ENCODE results near the gene GTPBP10.
"Not testable (repeated sequence)": the region's sequence is repeated elsewhere in the genome, so short reads cannot be mapped to it uniquely, and the experiment has no call there.

Gene GTPBP10, protein sequence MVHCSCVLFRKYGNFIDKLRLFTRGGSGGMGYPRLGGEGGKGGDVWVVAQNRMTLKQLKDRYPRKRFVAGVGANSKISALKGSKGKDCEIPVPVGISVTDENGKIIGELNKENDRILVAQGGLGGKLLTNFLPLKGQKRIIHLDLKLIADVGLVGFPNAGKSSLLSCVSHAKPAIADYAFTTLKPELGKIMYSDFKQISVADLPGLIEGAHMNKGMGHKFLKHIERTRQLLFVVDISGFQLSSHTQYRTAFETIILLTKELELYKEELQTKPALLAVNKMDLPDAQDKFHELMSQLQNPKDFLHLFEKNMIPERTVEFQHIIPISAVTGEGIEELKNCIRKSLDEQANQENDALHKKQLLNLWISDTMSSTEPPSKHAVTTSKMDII

DNA sequence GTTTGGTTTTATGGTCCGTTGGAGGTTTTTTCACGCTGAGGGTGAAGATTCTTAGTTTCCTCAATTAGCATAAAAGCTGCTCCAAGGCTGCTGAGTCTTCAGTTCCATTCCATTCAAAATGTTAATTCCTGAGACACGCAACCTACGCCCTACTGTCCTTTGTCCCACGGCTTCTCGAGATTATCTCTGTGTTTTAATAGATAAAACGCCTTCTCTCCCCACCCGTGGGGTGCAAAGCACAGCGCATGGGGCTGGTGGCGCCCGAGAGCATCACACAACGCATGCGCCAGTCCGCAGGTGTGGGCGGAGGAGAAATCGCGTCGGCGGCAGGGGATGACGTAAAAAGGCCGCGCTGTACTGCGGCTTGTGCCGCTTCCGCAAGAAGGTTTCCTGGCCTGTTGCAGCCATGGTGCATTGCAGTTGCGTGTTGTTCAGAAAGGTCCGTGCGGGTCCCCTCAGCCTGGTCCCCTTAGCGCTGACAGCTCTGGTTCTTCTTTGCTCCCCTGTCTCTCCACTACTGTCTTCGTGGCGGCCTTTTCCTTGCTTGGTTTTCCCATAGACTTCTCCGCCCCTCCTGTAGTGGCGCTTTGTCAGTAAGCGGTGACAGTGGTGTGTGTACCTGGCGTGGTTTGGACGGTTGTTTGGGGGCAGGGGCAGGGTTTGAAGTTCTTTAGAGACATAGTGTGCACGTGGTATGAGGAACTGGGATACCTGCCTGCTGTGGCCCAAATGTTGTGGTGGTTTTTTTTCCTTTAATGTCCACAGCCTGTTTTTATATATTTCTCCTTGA, at the start of gene GTPBP10:
GTPBP10 (plus strand) TSS at position 381 of the 790 bp plus-strand sequence; CDS start at position 407, 26 bp downstream.
- DNase-seq: peak; percentile 94

DNA sequence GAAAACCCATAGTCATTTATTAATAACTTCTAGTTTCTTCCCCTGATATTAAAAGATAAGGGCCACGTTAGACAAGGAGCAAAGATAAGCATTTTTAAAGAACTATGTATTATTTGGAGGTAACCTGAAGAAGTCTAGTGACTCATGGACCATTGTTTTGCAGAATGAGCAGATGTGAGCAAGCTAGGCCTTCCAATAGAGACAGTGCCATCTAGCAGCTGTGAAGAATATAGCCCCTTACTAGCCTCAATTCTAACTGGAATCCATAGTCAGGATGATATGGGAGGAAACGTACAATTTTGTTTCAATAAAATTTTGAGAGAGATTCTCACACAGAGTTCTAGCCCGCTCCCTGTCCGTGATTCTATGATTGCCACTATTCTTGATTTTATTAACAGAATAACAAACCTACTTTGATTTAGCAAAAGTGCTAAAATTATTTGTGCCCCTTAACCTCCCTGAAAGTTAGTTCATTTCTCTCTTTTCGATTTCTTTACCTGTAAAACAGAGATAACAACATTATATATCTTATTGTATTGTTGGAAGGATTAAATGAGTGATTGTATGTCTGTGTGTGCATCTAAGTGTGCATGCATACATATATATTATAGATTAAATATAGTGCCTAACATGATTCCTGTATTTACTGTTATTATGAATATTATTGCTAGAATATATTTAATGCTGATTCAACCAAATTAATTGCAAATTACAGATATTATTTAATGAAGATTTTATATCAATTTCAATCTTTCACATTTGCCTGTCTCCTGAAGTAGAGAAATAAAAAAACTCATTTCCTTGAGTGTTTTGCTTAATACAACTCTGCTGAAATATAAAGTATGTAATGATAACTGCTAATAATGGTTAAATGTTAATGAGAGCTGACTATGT, 48.1 kb upstream of the GTPBP10 start:
- no peak for DNase-seq

DNA sequence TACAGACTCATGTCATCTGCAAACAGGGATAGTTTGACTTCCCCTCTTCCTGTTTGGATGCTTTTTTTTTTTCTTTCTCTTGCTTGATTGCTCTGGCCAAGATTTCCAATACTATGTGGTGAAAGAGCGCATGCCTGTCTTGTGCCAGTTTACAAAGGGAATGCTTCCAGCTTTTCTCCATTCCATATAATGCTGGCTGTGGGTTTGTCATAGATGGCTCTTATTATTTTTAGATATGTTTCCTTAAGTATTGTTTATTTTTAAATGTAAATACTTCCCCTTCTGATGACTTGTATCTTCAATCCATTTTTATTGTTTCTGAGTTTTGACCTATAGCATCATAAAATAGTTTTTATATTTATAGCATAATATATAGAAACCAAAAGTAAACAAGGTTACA, 43.3 kb upstream of the GTPBP10 start:
- DNase-seq: no peak

DNA sequence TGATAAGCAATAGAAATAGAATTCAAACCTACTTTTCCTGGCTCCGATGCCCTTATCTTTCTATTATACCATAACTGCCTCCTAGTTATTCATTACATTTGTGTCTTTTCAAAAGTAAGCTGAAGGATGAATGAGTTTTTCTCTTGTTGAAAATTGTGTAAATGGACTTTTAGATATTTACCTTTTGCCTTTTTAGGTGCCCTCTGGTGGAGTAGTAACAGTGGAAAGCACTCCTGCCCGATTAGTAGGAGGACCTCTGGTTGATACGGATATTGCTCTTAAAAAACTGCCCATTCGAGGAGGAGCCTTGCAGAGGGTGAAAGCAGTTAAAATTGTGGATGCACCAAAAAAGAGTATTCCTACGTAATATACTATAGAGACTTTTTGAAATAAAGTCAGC, 36.6 kb upstream of the GTPBP10 start:
- DNase-seq: no peak

- no peak for DNase-seq
Measured at GRCh38 chr7:90311175-90311574, 35.3 kb upstream of the GTPBP10 start.

GRCh38 chr7:90312745-90313144, 33.8 kb upstream of the GTPBP10 start:
- DNase-seq: no peak

GRCh38 chr7:90313907-90314306, 32.6 kb upstream of the GTPBP10 start:
- no peak for DNase-seq

DNA sequence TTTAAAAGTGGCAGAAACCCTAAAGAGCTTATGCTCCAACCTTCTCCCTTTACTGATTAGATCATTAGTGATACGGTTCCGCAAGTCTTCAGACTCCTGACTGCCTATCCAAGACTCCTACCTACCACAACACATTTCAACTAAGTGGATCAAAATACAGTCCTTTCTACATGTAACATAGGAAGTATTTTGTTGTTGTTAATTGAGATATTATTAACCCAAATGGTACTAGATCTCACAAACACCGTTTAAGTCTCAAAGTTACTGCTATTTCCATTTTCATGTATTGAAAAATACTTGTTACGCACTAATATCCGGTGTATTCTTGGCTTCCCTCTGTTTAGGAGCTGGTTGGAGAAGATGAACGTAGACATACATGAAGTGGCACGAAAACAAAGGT, 26.5 kb upstream of the GTPBP10 start:
- no peak for DNase-seq

DNA sequence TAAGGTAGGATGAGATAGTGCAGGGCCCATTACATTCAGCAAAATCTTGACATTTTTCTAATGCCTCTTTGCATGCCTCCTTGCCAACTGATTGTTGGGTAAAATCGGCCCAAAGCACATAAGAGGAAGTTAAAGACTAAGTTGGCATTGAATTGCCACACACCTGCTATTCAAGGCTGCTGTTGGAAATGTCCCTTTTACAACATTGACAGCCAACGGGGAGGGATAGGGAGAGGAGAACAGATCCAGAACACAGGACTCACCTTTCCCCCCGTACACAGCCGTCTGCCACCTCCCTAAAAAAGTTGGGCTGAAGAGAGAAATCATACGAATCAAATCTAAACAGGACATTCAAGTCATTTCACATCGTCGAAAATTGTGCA, 26.1 kb upstream of the GTPBP10 start:
- DNase-seq: no peak

GRCh38 chr7:90320801-90321494, 25.6 kb upstream of the GTPBP10 start, which contains the start of gene FAM237B:
TSS of gene FAM237B (minus strand) at chr7:90321304. CDS start at chr7:90319748, 1,556 bp downstream.
- DNase-seq: no peak

- DNase-seq: no peak
Measured at GRCh38 chr7:90322837-90323236, 23.7 kb upstream of the GTPBP10 start.

DNA sequence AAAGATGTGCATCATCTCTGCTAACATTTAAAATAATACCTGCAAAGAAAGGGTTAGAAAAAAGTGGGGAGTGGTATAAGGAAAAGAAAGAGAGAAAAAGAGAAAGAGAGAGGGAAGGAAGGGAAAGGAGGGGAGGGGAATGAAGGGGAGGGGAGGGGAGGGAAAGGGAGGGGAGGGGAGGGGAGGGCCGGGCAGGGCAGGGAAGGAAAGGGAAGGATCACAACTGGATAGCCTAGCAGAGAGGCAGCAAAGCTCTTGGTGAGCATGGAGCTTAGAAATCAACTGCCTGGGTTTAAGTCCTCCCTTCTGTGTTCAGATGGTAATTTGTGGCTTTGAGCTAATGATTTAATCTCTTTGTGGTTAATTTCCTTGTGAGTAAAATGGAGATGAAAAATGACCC, 20.0 kb upstream of the GTPBP10 start:
- no peak for DNase-seq

- DNase-seq: no peak
Measured at GRCh38 chr7:90334193-90334843, 12.2 kb upstream of the GTPBP10 start.

- not testable (repeated sequence) for DNase-seq
Measured at GRCh38 chr7:90334926-90335325, 11.6 kb upstream of the GTPBP10 start.

DNA sequence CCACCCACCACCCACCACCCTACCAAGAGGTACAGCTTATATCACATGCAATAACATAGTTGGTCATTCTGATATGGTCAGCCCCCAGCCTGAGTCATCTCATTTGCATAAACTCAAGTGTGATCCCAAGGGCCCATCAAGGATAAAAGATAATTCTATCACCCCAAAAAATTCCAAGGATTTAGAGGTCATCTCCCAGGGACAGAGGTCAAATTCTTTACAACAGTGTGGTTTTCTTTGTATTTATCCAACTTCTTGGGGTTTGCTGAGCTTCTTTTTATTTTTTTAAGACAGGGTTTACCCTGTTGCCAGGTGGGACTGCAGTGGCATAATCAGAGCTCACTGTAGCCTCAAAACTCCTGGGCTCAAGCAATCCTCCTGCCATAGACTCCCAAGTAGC, 9.4 kb upstream of the GTPBP10 start:
- DNase-seq: no peak

- DNase-seq: no peak
Measured at GRCh38 chr7:90345016-90345415, 1.5 kb upstream of the GTPBP10 start.

DNA sequence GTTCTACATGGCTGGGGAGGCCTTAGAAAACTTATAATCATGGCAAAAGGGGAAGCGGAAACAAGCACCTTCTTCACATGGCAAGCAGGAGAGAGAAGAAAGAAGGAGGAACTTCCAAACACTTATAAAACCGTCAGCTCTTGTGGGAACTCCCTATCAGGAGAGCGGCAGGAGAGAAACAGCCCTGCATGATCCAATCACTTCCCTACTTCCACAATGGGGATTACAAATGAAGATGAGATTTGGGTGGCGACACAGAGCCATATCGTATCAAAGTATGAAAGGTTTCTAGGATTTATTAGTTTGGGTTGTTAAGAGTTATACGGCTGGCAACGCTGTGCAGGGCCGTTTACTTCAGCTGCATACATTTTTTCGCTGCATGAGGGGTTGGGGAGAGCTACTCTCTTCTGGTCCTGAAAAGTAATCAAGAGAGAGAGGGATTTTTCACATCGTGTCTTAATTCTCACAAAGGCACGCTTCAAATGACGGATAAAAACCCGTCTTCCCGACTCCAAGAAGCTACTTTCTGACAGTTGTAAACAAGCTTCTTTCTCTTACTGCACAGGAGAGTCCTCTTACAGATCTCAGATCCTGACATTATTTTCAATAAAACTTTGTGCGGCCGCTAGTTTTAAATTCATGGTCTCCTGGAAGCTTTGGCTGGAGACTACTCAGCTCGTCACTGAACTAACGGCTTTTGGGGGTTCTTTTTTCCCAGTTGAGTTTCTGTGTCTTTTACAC, 751 bp upstream of the GTPBP10 start:
- DNase-seq: no peak

DNA sequence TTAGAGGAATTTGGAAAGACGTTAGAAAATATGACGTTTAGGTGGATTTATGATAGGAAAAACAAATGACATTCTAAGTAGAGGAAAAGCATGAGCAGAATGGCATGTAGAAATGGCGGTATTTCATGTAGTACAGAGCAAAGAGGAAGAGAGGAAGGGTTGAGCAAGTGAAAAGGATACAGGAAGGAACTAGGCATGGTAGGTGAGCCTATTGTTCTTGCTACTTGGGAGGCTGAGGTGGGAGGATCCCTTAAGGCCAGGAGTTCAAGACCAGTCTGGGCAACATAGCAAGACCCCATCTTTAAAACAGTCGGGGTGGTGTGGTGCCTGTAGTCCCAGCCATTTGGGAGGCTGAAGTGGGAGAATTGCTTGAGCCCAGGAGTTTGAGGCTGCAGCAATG, 1.2 kb downstream of the GTPBP10 start:
- DNase-seq: no peak

GRCh38 chr7:90349305-90349704, 2.8 kb downstream of the GTPBP10 start:
- no peak for DNase-seq

- DNase-seq: not testable (repeated sequence)
Measured at GRCh38 chr7:90350032-90350431, 3.5 kb downstream of the GTPBP10 start.

DNA sequence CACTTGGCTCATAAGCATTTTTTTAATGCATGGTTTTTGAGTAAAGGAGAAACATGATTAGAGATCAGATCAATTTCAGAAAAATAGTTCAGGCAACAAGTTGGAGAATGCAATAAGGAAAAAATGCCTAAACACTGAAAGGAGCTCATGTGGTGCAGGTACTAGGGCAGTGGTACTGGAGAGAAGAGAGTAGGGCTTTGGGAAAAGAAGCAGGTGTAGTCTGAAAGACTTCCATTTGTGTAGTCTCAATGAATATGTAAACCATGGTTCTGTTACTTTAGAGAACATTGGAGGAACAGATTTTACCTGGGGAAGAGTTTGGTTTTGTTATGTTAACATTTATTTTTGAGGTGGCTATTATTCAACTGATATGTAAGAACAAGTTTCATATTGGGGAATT, 5.5 kb downstream of the GTPBP10 start:
- DNase-seq: no peak
